Keratinocyte (primary cell): ENCODE measurements around the gene TRIP12. TPM values are rescaled to one million over a fixed set of nuclear protein-coding genes. Genes with fewer than 3 reads are reported as not detected.
"Not testable (repeated sequence)": the region's sequence is repeated elsewhere in the genome, so short reads cannot be mapped to it uniquely, and the experiment has no call there.

Experiments used
- DNase-seq: peaks from one replicate; pipeline ENCODE4 v3.0.0-alpha.2; 2011; ENCODE audit warnings: low read depth, missing footprints, low spot score
- FAIRE-seq: peaks from 2 replicates; lab custom pipeline; 2011; peaks lifted over from hg19 to GRCh38; lab: Jason Lieb, UNC
- H2AFZ ChIP-seq: 2 replicates; pipeline ENCODE4 v1.6.0; 2012; ENCODE audit warnings: low read length, control low read depth, inconsistent platforms; ENCODE audit not compliant: control insufficient read depth
- H3K27ac ChIP-seq: 2 replicates; pipeline ENCODE4 v1.5.1; 2011; ENCODE audit warnings: low read length; ENCODE audit not compliant: control insufficient read depth, insufficient read depth
- H3K27me3 ChIP-seq: 3 replicates; pipeline ENCODE4 v1.6.0; 2011; ENCODE audit warnings: low read length; ENCODE audit not compliant: control insufficient read depth, insufficient read depth; ENCODE audit errors: extremely low read depth
- H3K36me3 ChIP-seq, 2 experiments: 2 replicates in 1 of 2; 3 replicates in 1 of 2; pipeline ENCODE4 v1.5.1; 2011; ENCODE audit warnings: low read length in 2 of 2, mild to moderate bottlenecking in 1 of 2; ENCODE audit not compliant: control insufficient read depth in 2 of 2, insufficient read depth in 2 of 2; ENCODE audit errors: extremely low read depth in 1 of 2
- H3K4me1 ChIP-seq: 3 replicates; pipeline ENCODE4 v1.5.1; 2011; ENCODE audit warnings: low read length; ENCODE audit not compliant: control insufficient read depth, insufficient read depth; ENCODE audit errors: extremely low read depth
- H3K4me2 ChIP-seq: 3 replicates; pipeline ENCODE4 v1.6.0; 2011; ENCODE audit warnings: low read depth, low read length; ENCODE audit not compliant: control insufficient read depth, insufficient read depth; ENCODE audit errors: extremely low read depth
- H3K4me3 ChIP-seq, 3 experiments: fragments of 200-600 bp in 1 of 3; sonication (generic) in 1 of 3; 2 replicates in 2 of 3; 3 replicates in 1 of 3; pipeline ENCODE4 v1.5.1; 2011 to 2016; ENCODE audit warnings: low read length in 3 of 3, mild to moderate bottlenecking in 3 of 3, control low read depth in 2 of 3, inconsistent platforms in 1 of 3, low read depth in 1 of 3, mixed read lengths in 1 of 3, mixed run types in 1 of 3, moderate library complexity in 1 of 3; ENCODE audit not compliant: control insufficient read depth in 2 of 3, insufficient read depth in 2 of 3; ENCODE audit errors: extremely low read depth in 1 of 3
- H3K79me2 ChIP-seq: 2 replicates; pipeline ENCODE4 v1.6.0; 2012; ENCODE audit warnings: low read length; ENCODE audit not compliant: control insufficient read depth, insufficient read depth
- H3K9ac ChIP-seq: 3 replicates; pipeline ENCODE4 v1.6.0; 2011; ENCODE audit warnings: low read length; ENCODE audit not compliant: control insufficient read depth, insufficient read depth; ENCODE audit errors: extremely low read depth
- H3K9me1 ChIP-seq: 3 replicates; pipeline ENCODE4 v1.6.0; 2011; ENCODE audit warnings: low read length; ENCODE audit not compliant: control insufficient read depth, insufficient read depth; ENCODE audit errors: extremely low read depth
- H3K9me3 ChIP-seq: 2 replicates; pipeline ENCODE4 v1.5.1; 2012; ENCODE audit warnings: low read depth, low read length; ENCODE audit not compliant: control insufficient read depth
- H4K20me1 ChIP-seq: 3 replicates; pipeline ENCODE4 v1.6.0; 2011; ENCODE audit warnings: low read length; ENCODE audit not compliant: control insufficient read depth, insufficient read depth; ENCODE audit errors: extremely low read depth
- EZH2 ChIP-seq: IDR thresholded peaks from one replicate; pipeline ENCODE4 v1.6.1; 2012; ENCODE audit warnings: inconsistent platforms, mild to moderate bottlenecking, low read length, moderate library complexity
- dilution Hi-C: fragments of 300-500 bp; cut with MboI; formaldehyde crosslinking; loops from one replicate; pipeline ENCODE4 v1.7.0; 2020; ENCODE audit warnings: low sequenced_read_pairs; ENCODE audit not compliant: extremely low pct_ligation_motif_present
- polyA plus RNA-seq, 5 experiments: library from polyadenylated mRNA; depleted of rRNA in 3 of 5; stranded (reverse) in 3 of 5; stranded (forward) in 1 of 5; unstranded in 1 of 5; fragments of >200 nt; gene quantifications; 1 replicate in 1 of 5; 2 replicates in 3 of 5; 3 replicates in 1 of 5; pipeline versions ENCODE4 v1.2.1 to v1.2.3, GENCODE V29; 2011 to 2012; ENCODE audit warnings: missing spikeins in 2 of 5, low read depth in 1 of 5, low replicate concordance in 1 of 5
- TF ChIP-seq, protein P1 (sequence below), 3 experiments: IDR thresholded peaks in 1 of 3; conservative IDR thresholded peaks in 1 of 3; optimal IDR thresholded peaks in 1 of 3; 2 replicates in 2 of 3; 3 replicates in 1 of 3; pipeline versions ENCODE3 to v1.5.1; 2011; ENCODE audit warnings: low read length in 3 of 3, mild to moderate bottlenecking in 3 of 3, moderate library complexity in 2 of 3, control low read depth in 1 of 3, inconsistent platforms in 1 of 3; ENCODE audit not compliant: insufficient read depth in 2 of 3; ENCODE audit errors: extremely low read depth in 1 of 3

The TRIP12 gene
- polyA plus RNA-seq, 1 donor (not counting 4 experiments of a cell fraction or from before 2014, with no cell fraction given) = 123 TPM

DNA sequence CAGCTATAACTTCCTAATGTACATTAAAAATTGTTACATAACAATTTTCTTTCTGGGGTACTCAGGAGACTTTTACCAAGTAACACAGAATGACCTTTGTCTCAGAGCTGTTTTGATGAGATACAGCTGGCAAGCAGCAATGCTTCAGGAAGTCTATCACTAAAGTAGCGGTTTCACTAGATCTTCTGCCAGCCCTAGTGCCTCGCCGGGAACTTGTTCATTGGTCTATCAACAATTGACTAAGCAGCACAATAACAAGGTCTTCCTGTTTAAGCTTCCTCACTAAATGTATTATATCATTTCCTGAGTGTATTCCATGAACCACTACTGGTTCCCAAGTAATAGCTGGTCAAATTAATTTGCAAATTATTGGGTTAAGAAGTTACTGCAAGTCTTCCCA is 69.2 kb downstream of the TRIP12 start:
- DNase-seq (no peak), FAIRE-seq (no peak)
- Histone ChIP-seq H3K9me1 (no peaks in the 10 kb centered on the region), H3K27ac (no peak overlapping the region), H3K36me3 (no peaks in the 10 kb centered on the region), H3K79me2 (peaks cover 57% of the 10 kb centered on the region), H3K9ac (no peak overlapping the region), H4K20me1 (no peaks in the 10 kb centered on the region), H3K4me3 (no peak overlapping the region), H3K27me3 (no peaks in the 10 kb centered on the region), H2AFZ (no peak overlapping the region), H3K4me1 (no peaks in the 10 kb centered on the region), H3K9me3 (no peaks in the 10 kb centered on the region), H3K4me2 (no peak overlapping the region)
- dilution Hi-C loops = no loop called here
- TF ChIP-seq, protein P1, sequence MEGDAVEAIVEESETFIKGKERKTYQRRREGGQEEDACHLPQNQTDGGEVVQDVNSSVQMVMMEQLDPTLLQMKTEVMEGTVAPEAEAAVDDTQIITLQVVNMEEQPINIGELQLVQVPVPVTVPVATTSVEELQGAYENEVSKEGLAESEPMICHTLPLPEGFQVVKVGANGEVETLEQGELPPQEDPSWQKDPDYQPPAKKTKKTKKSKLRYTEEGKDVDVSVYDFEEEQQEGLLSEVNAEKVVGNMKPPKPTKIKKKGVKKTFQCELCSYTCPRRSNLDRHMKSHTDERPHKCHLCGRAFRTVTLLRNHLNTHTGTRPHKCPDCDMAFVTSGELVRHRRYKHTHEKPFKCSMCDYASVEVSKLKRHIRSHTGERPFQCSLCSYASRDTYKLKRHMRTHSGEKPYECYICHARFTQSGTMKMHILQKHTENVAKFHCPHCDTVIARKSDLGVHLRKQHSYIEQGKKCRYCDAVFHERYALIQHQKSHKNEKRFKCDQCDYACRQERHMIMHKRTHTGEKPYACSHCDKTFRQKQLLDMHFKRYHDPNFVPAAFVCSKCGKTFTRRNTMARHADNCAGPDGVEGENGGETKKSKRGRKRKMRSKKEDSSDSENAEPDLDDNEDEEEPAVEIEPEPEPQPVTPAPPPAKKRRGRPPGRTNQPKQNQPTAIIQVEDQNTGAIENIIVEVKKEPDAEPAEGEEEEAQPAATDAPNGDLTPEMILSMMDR (optimal IDR thresholded peaks at IDR 0.05 in 1 of 3, IDR thresholded peaks at IDR 0.05 in 1 of 3, conservative IDR thresholded peaks at IDR 0.05 in 1 of 3; ENCODE audit: extremely low read depth in 1 of 3, insufficient read depth in 2 of 3, low read length in 3 of 3) = no peak
- TF ChIP-seq EZH2 = no peak

GRCh38 chr2:229851870-229852269 is 69.9 kb downstream of the TRIP12 start:
- Histone ChIP-seq H3K9me3 (no peaks in the 10 kb centered on the region), H3K4me1 (no peaks in the 10 kb centered on the region), H3K36me3 (peaks cover 0 to 3% of the 10 kb centered on the region in 2 experiments), H4K20me1 (no peaks in the 10 kb centered on the region), H3K9me1 (no peaks in the 10 kb centered on the region), H3K27ac (no peak overlapping the region), H3K4me2 (no peak overlapping the region), H2AFZ (no peak overlapping the region), H3K4me3 (no peak overlapping the region), H3K9ac (no peak overlapping the region), H3K27me3 (no peaks in the 10 kb centered on the region), H3K79me2 (peaks cover 63% of the 10 kb centered on the region)
- FAIRE-seq (no peak), DNase-seq (no peak)
- dilution Hi-C loops = no loop called here
- no peak for TF ChIP-seq EZH2
- TF ChIP-seq, protein P1 (optimal IDR thresholded peaks at IDR 0.05 in 1 of 3, IDR thresholded peaks at IDR 0.05 in 1 of 3, conservative IDR thresholded peaks at IDR 0.05 in 1 of 3; ENCODE audit: extremely low read depth in 1 of 3, insufficient read depth in 2 of 3, low read length in 3 of 3) = no peak

- H3K9me1 ChIP-seq, H3K4me3 ChIP-seq, FAIRE-seq, H3K9me3 ChIP-seq, H3K36me3 ChIP-seq, H3K4me1 ChIP-seq, H3K9ac ChIP-seq, dilution Hi-C loops, H3K27ac ChIP-seq, DNase-seq, H4K20me1 ChIP-seq, H3K27me3 ChIP-seq, H3K4me2 ChIP-seq, H2AFZ ChIP-seq: not testable (repeated sequence)
- H3K79me2 ChIP-seq = peaks cover 62% of the 10 kb centered on the region
These were observed 71.2 kb downstream of the TRIP12 start for GRCh38 chr2:229850355-229851275.
